ENCODE measurements around the gene RMRP.
"Not testable (repeated sequence)": the region's sequence is repeated elsewhere in the genome, so short reads cannot be mapped to it uniquely, and the experiment has no call there.

- TF ChIP-seq CTCF (conservative IDR thresholded peaks at IDR 0.05; ENCODE audit: low read depth, low read length); EZH2 (IDR thresholded peaks at IDR 0.05; ENCODE audit: low read length, unreplicated experiment): not testable (repeated sequence)
Measured at GRCh38 chr9:35640431-35640830, 17.4 kb downstream of the RMRP start.
